Gastroesophageal sphincter (tissue), 4 donors: Measurements from ENCODE around the gene CBX1. TPM values are rescaled to one million over a fixed set of nuclear protein-coding genes. Genes with fewer than 3 reads are reported as not detected.
A peak's percentile ranks its signal among the peaks of the same experiment; 100 is the strongest.

Source experiments
- ATAC-seq: fragments of 150-250 bp; one replicate; pipeline ENCODE4 v1.9.1; 2016; ENCODE audit warnings: mild to moderate bottlenecking, moderate library complexity
- H3K27ac ChIP-seq, 4 donors: fragments of 200-600 bp; sonication (generic) in 3 of 4; 1 replicate in 3 of 4; 2 replicates in 1 of 4; pipeline ENCODE4 v1.5.1; 2016 to 2019
- H3K27me3 ChIP-seq: fragments of 200-600 bp; sonication (generic); one replicate; pipeline ENCODE4 v1.5.1; 2019
- H3K36me3 ChIP-seq, 2 donors: fragments of 200-600 bp; sonication (generic); one replicate each; pipeline ENCODE4 v1.5.1; 2019; ENCODE audit warnings: control low read depth in 1 of 2
- H3K4me1 ChIP-seq, 3 donors: fragments of 200-600 bp; sonication (generic); 1 replicate in 2 of 3; 2 replicates in 1 of 3; pipeline ENCODE4 v1.5.1; 2016 to 2019; ENCODE audit warnings: control low read depth in 2 of 3
- H3K4me3 ChIP-seq, 2 donors: fragments of 200-600 bp; sonication (generic); one replicate each; pipeline ENCODE4 v1.5.1; 2019; ENCODE audit warnings: mild to moderate bottlenecking in 1 of 2, moderate library complexity in 1 of 2
- H3K9me3 ChIP-seq, 3 donors: fragments of 200-600 bp; sonication (generic); one replicate each; pipeline ENCODE4 v1.5.1; 2017 to 2019; ENCODE audit warnings: control low read depth in 2 of 3
- CTCF ChIP-seq, 4 experiments: fragments of 200-600 bp in 2 of 4; fragments of 450-650 bp in 2 of 4; sonication (generic) in 1 of 4; IDR thresholded peaks; one replicate each; pipeline ENCODE4 v1.5.1; 2017 to 2019; ENCODE audit warnings: antibody characterized with exemption in 4 of 4, mild to moderate bottlenecking in 2 of 4, moderate library complexity in 2 of 4
- EP300 ChIP-seq: sonication (generic); formaldehyde crosslinking; IDR thresholded peaks from one replicate; pipeline ENCODE4 v1.6.1; 2017; ENCODE audit warnings: antibody characterized with exemption, mild to moderate bottlenecking
- POLR2A ChIP-seq, 2 donors: fragments of 450-650 bp; IDR thresholded peaks; one replicate each; pipeline ENCODE4 v1.6.1; 2017; ENCODE audit warnings: antibody characterized with exemption in 2 of 2, mild to moderate bottlenecking in 2 of 2, moderate library complexity in 1 of 2
- POLR2AphosphoS5 ChIP-seq: sonication (generic); formaldehyde crosslinking; IDR thresholded peaks from one replicate; pipeline ENCODE4 v1.6.1; 2017; ENCODE audit warnings: antibody characterized with exemption
- WGBS, 2 donors: methylation state at CpG; one replicate each; pipeline ENCODE4 v1.1.5; 2018; ENCODE audit warnings: low coverage in 1 of 2; 5-methylcytosine and 5-hydroxymethylcytosine counted together
- total RNA-seq, 4 donors: library from RNA; depleted of rRNA; stranded (reverse); fragments of >200 nt; gene quantifications; one replicate each; pipeline ENCODE4 v1.1.0, GENCODE V29; 2016

CBX1 gene
- total RNA-seq, 4 donors from 2014 or later = 46.0 to 59.3 (median 55.0) TPM

GRCh38 chr17:48044851-48045250 is 56.4 kb downstream of the CBX1 start:
- H3K27ac ChIP-seq = no peak overlapping the region
- H3K9me3 ChIP-seq = no peaks in the 10 kb centered on the region
- peaks cover 0 to 34% (median 2%) of the 10 kb centered on the region in 3 donors for H3K4me1 ChIP-seq
- no peaks in the 10 kb centered on the region for H3K36me3 ChIP-seq
- ATAC-seq = no peak
- no peak overlapping the region for H3K4me3 ChIP-seq
- WGBS, 2 donors = 90 to 100% methylated on average over 3 to 4 of the region's 4 CpGs
- TF ChIP-seq CTCF (IDR thresholded peaks at IDR 0.05) (no peak), POLR2A (IDR thresholded peaks at IDR 0.05) (no peak), EP300 (no peak), POLR2AphosphoS5 (no peak)
- H3K27me3 ChIP-seq = no peaks in the 10 kb centered on the region

GRCh38 chr17:48043176-48043575 is 58.1 kb downstream of the CBX1 start:
- TF ChIP-seq CTCF (IDR thresholded peaks at IDR 0.05) = no peak
- TF ChIP-seq POLR2AphosphoS5 = no peak
- TF ChIP-seq EP300 = no peak
- no peak for TF ChIP-seq POLR2A (IDR thresholded peaks at IDR 0.05)
- peaks cover 0 to 28% (median 0%) of the 10 kb centered on the region in 3 donors for H3K4me1 ChIP-seq
- H3K9me3 ChIP-seq = no peaks in the 10 kb centered on the region
- no peak for ATAC-seq
- H3K36me3 ChIP-seq = no peaks in the 10 kb centered on the region
- 80 to 100% methylated on average over 1 to 2 of the region's 2 CpGs for WGBS, 2 donors
- H3K27me3 ChIP-seq = no peaks in the 10 kb centered on the region
- no peak overlapping the region for H3K4me3 ChIP-seq
- no peak overlapping the region for H3K27ac ChIP-seq

- Histone ChIP-seq H3K4me3 (no peak overlapping the region), H3K36me3 (no peaks in the 10 kb centered on the region), H3K4me1 (peaks cover 0 to 17% (median 0%) of the 10 kb centered on the region in 3 donors), H3K27me3 (no peaks in the 10 kb centered on the region), H3K9me3 (no peaks in the 10 kb centered on the region), H3K27ac (no peak overlapping the region)
- 85 to 92% methylated on average over 2 of the region's 2 CpGs for WGBS, 2 donors
- TF ChIP-seq CTCF (IDR thresholded peaks at IDR 0.05) (no peak), EP300 (no peak), POLR2AphosphoS5 (no peak), POLR2A (IDR thresholded peaks at IDR 0.05) (no peak)
- no peak for ATAC-seq
Observed at GRCh38 chr17:48038687-48039086, 62.6 kb downstream of the CBX1 start.

GRCh38 chr17:48037838-48038323 is 63.4 kb downstream of the CBX1 start:
- ATAC-seq = peak; percentile 37
- peaks cover 0 to 17% (median 0%) of the 10 kb centered on the region in 3 donors for H3K4me1 ChIP-seq
- peak overlapping the region; percentile 75 to 76 for H3K4me3 ChIP-seq
- peak overlapping the region in 3 of 4 donors; percentile 86 to 89 (median 88) for H3K27ac ChIP-seq
- WGBS, 2 donors = 0 to 3% methylated on average over 2 to 5 of the region's 19 CpGs
- TF ChIP-seq POLR2A (IDR thresholded peaks at IDR 0.05) (no peak), CTCF (IDR thresholded peaks at IDR 0.05) (no peak), EP300 (no peak), POLR2AphosphoS5 (no peak)
- H3K9me3 ChIP-seq = no peaks in the 10 kb centered on the region
- H3K27me3 ChIP-seq = no peaks in the 10 kb centered on the region
- H3K36me3 ChIP-seq = no peaks in the 10 kb centered on the region

- Histone ChIP-seq H3K27ac (peak within 1 kb of the TSS; percentile 64 to 89 (median 87)), H3K27me3 (no peaks in the 10 kb centered on the region), H3K9me3 (no peaks in the 10 kb centered on the region), H3K36me3 (peaks cover 0 to 1% of the 10 kb centered on the region in 2 donors), H3K4me1 (peaks cover 0 to 17% (median 0%) of the 10 kb centered on the region in 3 donors), H3K4me3 (peak within 1 kb of the TSS; percentile 75 to 76)
- 0% methylated on average over 7 of the region's 73 CpGs; no CpG with 5 or more reads in 1 of the 2 donors for WGBS, 2 donors
- TF ChIP-seq EP300 = no peak
- no peak for TF ChIP-seq POLR2A (IDR thresholded peaks at IDR 0.05)
- peak; percentile 25 for TF ChIP-seq POLR2AphosphoS5
- TF ChIP-seq CTCF (IDR thresholded peaks at IDR 0.05) = peak in 3 of 4 experiments; percentile 26 to 67 (median 49)
- peak; percentile 83 for ATAC-seq
Observed at GRCh38 chr17:48037036-48037837, 64.0 kb downstream of the CBX1 start, which contains the start of gene COPZ2. TSS of gene COPZ2 (minus strand) at chr17:48037797. CDS start at chr17:48037777, 20 bp downstream.
